ENCODE measurements around the gene MPPED1. TPM values are rescaled to one million over a fixed set of nuclear protein-coding genes. Genes with fewer than 3 reads are reported as not detected.

The MPPED1 gene
- total and polyA plus RNA-seq, 2 donors (not counting 1 experiment from before 2014, with no cell fraction given): 0.13 TPM; not detected in 1

DNA sequence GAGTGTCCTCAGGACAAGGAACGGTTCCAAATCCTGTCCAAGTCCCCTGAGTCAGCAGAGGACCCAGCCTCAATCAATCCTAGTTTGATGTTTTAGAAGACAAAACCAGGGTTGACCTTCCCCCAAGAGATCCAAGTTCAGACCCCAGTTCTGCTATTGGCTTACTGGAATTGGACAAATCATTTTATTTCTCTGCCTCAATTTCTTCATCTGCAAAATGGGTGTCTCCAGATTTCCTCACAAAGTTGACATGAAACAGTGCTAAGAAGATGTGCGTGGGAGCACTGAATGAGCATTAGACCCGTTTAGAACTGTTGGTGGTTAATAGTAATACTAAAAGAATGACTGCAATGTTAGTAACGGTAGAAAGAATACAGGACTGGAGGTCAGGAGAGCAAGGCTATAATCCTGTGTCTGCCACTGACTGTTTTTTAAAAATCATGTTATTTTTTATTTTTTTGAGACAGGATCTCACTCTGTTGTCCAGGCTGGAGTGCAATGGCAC lies 35.8 kb upstream of the MPPED1 start:
- no peaks in the 10 kb centered on the region for H3K4me1 Mint-ChIP-seq
- no peak overlapping the region for H3K4me3 ChIP-seq (ENCODE audit: control extremely low read depth in 1 of 5, extremely low read depth in 1 of 5, insufficient read depth in 1 of 5, low read depth in 2 of 5, low read length in 4 of 5)
- peaks cover 57% of the 10 kb centered on the region for H3K27me3 Mint-ChIP-seq
- POLR2A ChIA-PET: no interaction called here
- peaks cover 0 to 11% (median 5%) of the 10 kb centered on the region in 3 donors for H3K9me3 ChIP-seq (ENCODE audit: control extremely low read depth in 1 of 3, control insufficient read depth in 2 of 3, insufficient read depth in 1 of 3, low read length in 2 of 3)
- no peak overlapping the region for H3K4me2 ChIP-seq (replicated peaks; ENCODE audit: low read depth, low read length, poor library complexity, severe bottlenecking)
- CTCF ChIA-PET: no interaction called here
- no peaks in the 10 kb centered on the region for H3K36me3 ChIP-seq (replicated peaks in 1 of 2; ENCODE audit: control extremely low read depth in 1 of 2, control insufficient read depth in 1 of 2, extremely low read depth in 1 of 2, insufficient read depth in 2 of 2, low read length in 1 of 2)
- H3K4me3 Mint-ChIP-seq: no peak overlapping the region
- no peak for DNase-seq
- no peaks in the 10 kb centered on the region for H4K20me1 ChIP-seq (ENCODE audit: control insufficient read depth, insufficient read depth, low read length, poor library complexity, severe bottlenecking)
- no peak overlapping the region for H3K27ac Mint-ChIP-seq
- peaks cover 0 to 32% (median 9%) of the 10 kb centered on the region in 4 experiments for H3K27me3 ChIP-seq (replicated peaks in 1 of 4; ENCODE audit: control extremely low read depth in 1 of 4, control insufficient read depth in 3 of 4, insufficient read depth in 4 of 4, low read length in 3 of 4)
- H3K9me3 Mint-ChIP-seq (ENCODE audit: insufficient read depth): no peaks in the 10 kb centered on the region
- no peak for TF ChIP-seq EZH2 (IDR thresholded peaks at IDR 0.05; ENCODE audit: borderline replicate concordance, insufficient read depth, low read depth, low read length, poor library complexity, severe bottlenecking)
- TF ChIP-seq CTCF (IDR thresholded peaks at IDR 0.05): no peak
- H3K79me2 ChIP-seq (ENCODE audit: control insufficient read depth, insufficient read depth, low read length): no peaks in the 10 kb centered on the region
- H3K27ac ChIP-seq (ENCODE audit: low read length in 2 of 2): no peak overlapping the region
- WGBS (ENCODE audit: insufficient coverage): 77% methylated on average over 4 of the region's 4 CpGs
- H3K4me1 ChIP-seq (ENCODE audit: control insufficient read depth in 2 of 2, insufficient read depth in 2 of 2, low read length in 2 of 2): no peaks in the 10 kb centered on the region
- H2AFZ ChIP-seq (ENCODE audit: insufficient read depth, low read depth, low read length, poor library complexity, severe bottlenecking): no peak overlapping the region
- H3K9ac ChIP-seq (ENCODE audit: low read length): no peak overlapping the region
- intact Hi-C loops (cut with micrococcal nuclease): no loop called here
- no peak for ATAC-seq (ENCODE audit: low read depth)

- Mint-ChIP-seq H3K4me3 (no peak overlapping the region), H3K27me3 (peaks cover 53% of the 10 kb centered on the region), H3K4me1 (no peaks in the 10 kb centered on the region), H3K27ac (no peak overlapping the region), H3K9me3 (ENCODE audit: insufficient read depth) (no peaks in the 10 kb centered on the region)
- TF ChIP-seq EZH2 (IDR thresholded peaks at IDR 0.05; ENCODE audit: borderline replicate concordance, insufficient read depth, low read depth, low read length, poor library complexity, severe bottlenecking): no peak
- no peak for TF ChIP-seq CTCF (IDR thresholded peaks at IDR 0.05)
- H3K9ac ChIP-seq (ENCODE audit: low read length): no peak overlapping the region
- ChIA-PET POLR2A (no interaction called here), CTCF (interaction anchor here (1.3 to 1.9 kb wide), 2 partner anchors 13 to 148 kb away, joined by 3 to 5 read pairs; no protein-coding TSS in a partner anchor)
- no peak overlapping the region for H3K4me2 ChIP-seq (replicated peaks; ENCODE audit: low read depth, low read length, poor library complexity, severe bottlenecking)
- H3K79me2 ChIP-seq (ENCODE audit: control insufficient read depth, insufficient read depth, low read length): no peaks in the 10 kb centered on the region
- peaks cover 0 to 11% (median 5%) of the 10 kb centered on the region in 3 donors for H3K9me3 ChIP-seq (ENCODE audit: control extremely low read depth in 1 of 3, control insufficient read depth in 2 of 3, insufficient read depth in 1 of 3, low read length in 2 of 3)
- H2AFZ ChIP-seq (ENCODE audit: insufficient read depth, low read depth, low read length, poor library complexity, severe bottlenecking): no peak overlapping the region
- H3K4me1 ChIP-seq (ENCODE audit: control insufficient read depth in 2 of 2, insufficient read depth in 2 of 2, low read length in 2 of 2): no peaks in the 10 kb centered on the region
- intact Hi-C loops (cut with micrococcal nuclease): no loop called here
- no peak overlapping the region for H3K4me3 ChIP-seq (ENCODE audit: control extremely low read depth in 1 of 5, extremely low read depth in 1 of 5, insufficient read depth in 1 of 5, low read depth in 2 of 5, low read length in 4 of 5)
- peaks cover 0 to 29% (median 8%) of the 10 kb centered on the region in 4 experiments for H3K27me3 ChIP-seq (replicated peaks in 1 of 4; ENCODE audit: control extremely low read depth in 1 of 4, control insufficient read depth in 3 of 4, insufficient read depth in 4 of 4, low read length in 3 of 4)
- no peaks in the 10 kb centered on the region for H4K20me1 ChIP-seq (ENCODE audit: control insufficient read depth, insufficient read depth, low read length, poor library complexity, severe bottlenecking)
- DNase-seq: no peak
- no peak for ATAC-seq (ENCODE audit: low read depth)
- 23% methylated on average over 6 of the region's 15 CpGs for WGBS (ENCODE audit: insufficient coverage)
- H3K27ac ChIP-seq (ENCODE audit: low read length in 2 of 2): no peak overlapping the region
- H3K36me3 ChIP-seq (replicated peaks in 1 of 2; ENCODE audit: control extremely low read depth in 1 of 2, control insufficient read depth in 1 of 2, extremely low read depth in 1 of 2, insufficient read depth in 2 of 2, low read length in 1 of 2): no peaks in the 10 kb centered on the region
Measured at GRCh38 chr22:43376765-43377547, 34.9 kb upstream of the MPPED1 start.

All from B cell (primary cell).